Neuronal stem cell (in vitro differentiated cells): Measurements from ENCODE around the gene ZC3H7B.

ENCODE experiments used
- DNase-seq: peaks from one replicate; pipeline ENCODE4 v3.0.0-alpha.2; 2013; ENCODE audit warnings: low spot score
- H2AFZ ChIP-seq: one replicate; pipeline ENCODE4 v1.6.1; 2013; ENCODE audit warnings: mild to moderate bottlenecking, low read length, inconsistent platforms
- H2AK5ac ChIP-seq: 2 replicates; pipeline ENCODE4 v1.6.1; 2013; ENCODE audit warnings: low read depth, mild to moderate bottlenecking, inconsistent platforms, low read length, moderate library complexity, mixed read lengths
- H2BK120ac ChIP-seq: 2 replicates; pipeline ENCODE4 v1.6.1; 2013; ENCODE audit warnings: low read depth, mild to moderate bottlenecking, inconsistent platforms, low read length, moderate library complexity, mixed read lengths
- H2BK12ac ChIP-seq: one replicate; pipeline ENCODE4 v1.6.1; 2013; ENCODE audit warnings: low read length, inconsistent platforms
- H2BK15ac ChIP-seq: 2 replicates; pipeline ENCODE4 v1.6.1; 2013; ENCODE audit warnings: mild to moderate bottlenecking, low read length, inconsistent platforms, mixed read lengths
- H2BK5ac ChIP-seq: one replicate; pipeline ENCODE4 v1.6.1; 2013; ENCODE audit warnings: inconsistent platforms, mild to moderate bottlenecking, low read length, moderate library complexity
- H3K14ac ChIP-seq: one replicate; pipeline ENCODE4 v1.6.1; 2013; ENCODE audit warnings: low read length, inconsistent platforms
- H3K18ac ChIP-seq: 2 replicates; pipeline ENCODE4 v1.6.1; 2013; ENCODE audit warnings: low read length, inconsistent platforms
- H3K23ac ChIP-seq: 2 replicates; pipeline ENCODE4 v1.6.1; 2013; ENCODE audit warnings: low read depth, mild to moderate bottlenecking, mixed read lengths, low read length, inconsistent platforms; ENCODE audit not compliant: poor library complexity
- H3K27ac ChIP-seq: replicated peaks from 3 replicates; pipeline ENCODE4 v1.5.1; 2013; ENCODE audit warnings: low read length, inconsistent platforms
- H3K27me3 ChIP-seq, 3 experiments: 2 replicates each; pipeline ENCODE4 v1.6.1; 2013; ENCODE audit warnings: low read length in 3 of 3, mild to moderate bottlenecking in 2 of 3, inconsistent platforms in 1 of 3, low read depth in 1 of 3, mixed read lengths in 1 of 3, moderate library complexity in 1 of 3; ENCODE audit not compliant: control insufficient read depth in 3 of 3, insufficient read depth in 3 of 3
- H3K36me3 ChIP-seq, 2 donors: replicated peaks in 1 of 2; 2 replicates each; pipeline ENCODE4 v1.6.1; 2013; ENCODE audit warnings: low read length in 2 of 2; ENCODE audit not compliant: control insufficient read depth in 2 of 2, insufficient read depth in 2 of 2
- H3K4ac ChIP-seq: 2 replicates; pipeline ENCODE4 v1.6.1; 2013; ENCODE audit warnings: inconsistent platforms, mild to moderate bottlenecking, low read length, moderate library complexity
- H3K4me1 ChIP-seq, 2 donors: 1 replicate in 1 of 2; 2 replicates in 1 of 2; pipeline ENCODE4 v1.6.1; 2013; ENCODE audit warnings: low read length in 2 of 2, low read depth in 1 of 2; ENCODE audit not compliant: control insufficient read depth in 2 of 2, insufficient read depth in 1 of 2
- H3K4me2 ChIP-seq: one replicate; pipeline ENCODE4 v1.6.1; 2013; ENCODE audit warnings: mild to moderate bottlenecking, low read length, inconsistent platforms; ENCODE audit not compliant: insufficient read depth, poor library complexity, severe bottlenecking
- H3K4me3 ChIP-seq, 2 donors: 2 replicates each; pipeline ENCODE4 v1.5.1; 2013; ENCODE audit warnings: low read length in 2 of 2, mild to moderate bottlenecking in 2 of 2, inconsistent platforms in 1 of 2, moderate library complexity in 1 of 2
- H3K79me1 ChIP-seq: one replicate; pipeline ENCODE4 v1.6.1; 2013; ENCODE audit warnings: low read depth, mild to moderate bottlenecking, inconsistent platforms, low read length, moderate library complexity
- H3K9ac ChIP-seq: one replicate; pipeline ENCODE4 v1.6.1; 2013; ENCODE audit warnings: mild to moderate bottlenecking, low read depth, low read length, inconsistent platforms; ENCODE audit not compliant: poor library complexity
- H3K9me3 ChIP-seq, 2 donors: replicated peaks in 1 of 2; 2 replicates each; pipeline versions ENCODE3 to v1.6.1; 2013; ENCODE audit warnings: low read length in 2 of 2, mild to moderate bottlenecking in 2 of 2, inconsistent platforms in 1 of 2, low read depth in 1 of 2, mixed read lengths in 1 of 2, moderate library complexity in 1 of 2; ENCODE audit not compliant: control insufficient read depth in 2 of 2, insufficient read depth in 1 of 2
- H4K8ac ChIP-seq: one replicate; pipeline ENCODE4 v1.6.1; 2013; ENCODE audit warnings: low read depth, mild to moderate bottlenecking, inconsistent platforms, low read length, moderate library complexity
- H4K91ac ChIP-seq: one replicate; pipeline ENCODE4 v1.6.1; 2013; ENCODE audit warnings: low read length, low read depth, mild to moderate bottlenecking, inconsistent platforms; ENCODE audit not compliant: poor library complexity
- WGBS, 2 donors: extraction: QIAGEN DNeasy Blood & Tissue Kit; methylation state at CpG; one replicate each; pipeline ENCODE4 v1.1.7; 2013; ENCODE audit warnings: missing lambda C conversion rate in 2 of 2, mixed read lengths in 1 of 2; ENCODE audit not compliant: insufficient read length in 2 of 2, insufficient replicate concordance in 1 of 2; ENCODE audit errors: extremely low coverage in 2 of 2; 5-methylcytosine and 5-hydroxymethylcytosine counted together

Gene ZC3H7B

DNA sequence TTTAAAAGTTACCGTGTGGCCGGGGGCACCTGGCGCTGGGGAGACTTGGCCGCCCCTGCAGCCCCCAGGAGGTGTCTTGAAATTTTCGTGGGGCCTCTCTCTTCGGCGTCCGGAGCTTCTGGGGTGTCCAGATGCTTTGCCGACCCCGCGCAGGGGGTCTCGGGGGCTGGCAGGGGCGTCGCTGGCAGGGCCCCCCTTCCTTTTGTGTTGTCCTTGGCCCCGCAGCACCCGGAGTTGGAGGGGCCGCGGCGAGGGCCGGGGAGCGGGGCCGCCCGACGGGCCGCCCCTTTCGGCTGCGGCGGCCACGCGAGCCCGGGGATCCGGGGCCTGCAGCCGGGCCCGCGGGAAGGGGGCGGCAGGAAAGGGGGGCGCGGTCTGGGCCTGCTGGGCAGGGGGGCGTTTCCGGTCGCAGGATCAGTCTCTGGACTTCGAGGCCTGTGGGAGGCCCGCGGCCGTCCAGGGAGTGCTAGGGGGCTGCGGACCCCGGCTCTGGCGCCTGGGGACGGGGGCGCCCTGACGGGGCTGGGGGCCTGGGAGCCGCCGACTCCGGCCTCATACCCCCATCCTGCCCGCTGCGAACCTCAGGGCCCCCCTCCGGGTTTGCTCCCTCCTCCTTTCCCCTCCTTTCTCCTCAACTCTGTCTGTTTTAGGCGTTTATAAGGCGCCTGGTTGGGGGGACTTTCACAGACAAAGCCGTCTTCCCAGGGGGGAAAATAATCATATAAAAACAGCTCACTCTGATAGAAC is 869 bp downstream of the ZC3H7B start:
- Histone ChIP-seq H3K27me3 (no peaks in the 10 kb centered on the region), H4K91ac (no peak overlapping the region), H3K9ac (peak overlapping the region; percentile 90), H3K4me3 (peak overlapping the region; percentile 69 to 93), H3K4me1 (peaks cover 6 to 9% of the 10 kb centered on the region in 2 donors), H4K8ac (no peak overlapping the region), H2BK120ac (no peak overlapping the region), H2AK5ac (peak overlapping the region; percentile 74), H3K36me3 (peaks cover 3 to 17% of the 10 kb centered on the region in 2 donors), H2BK15ac (peak overlapping the region; percentile 34), H3K18ac (peak overlapping the region; percentile 93), H2BK5ac (peak overlapping the region; percentile 83), H3K27ac (peak overlapping the region; percentile 51), H3K23ac (no peak overlapping the region), H3K4me2 (peak overlapping the region; percentile 75), H2AFZ (peak overlapping the region; percentile 98), H3K9me3 (no peaks in the 10 kb centered on the region), H3K79me1 (peaks cover 8% of the 10 kb centered on the region), H3K4ac (peak overlapping the region; percentile 57), H2BK12ac (no peak overlapping the region), H3K14ac (peak overlapping the region; percentile 31)
- no CpG with 5 or more reads among the region's 60 CpGs for WGBS, 2 donors
- peak; percentile 43 for DNase-seq

DNA sequence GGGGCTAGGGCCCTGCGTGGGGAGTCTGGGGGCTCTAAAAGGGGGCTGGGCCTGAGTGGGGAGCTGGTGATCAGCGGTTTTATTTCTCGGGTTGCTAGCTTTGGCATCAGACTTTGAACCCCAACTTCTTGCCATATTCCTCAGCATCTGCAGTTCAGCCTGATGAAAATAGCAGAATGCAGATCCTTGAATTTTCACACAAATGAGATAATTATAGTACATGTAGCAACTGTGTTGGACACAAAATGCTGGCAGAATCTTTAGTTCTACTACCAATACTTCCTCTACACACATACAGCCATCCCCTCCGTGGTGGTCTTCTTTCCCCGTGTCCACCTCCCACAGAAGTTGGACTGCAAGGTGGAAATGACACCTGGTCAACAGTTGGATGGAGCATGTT is 1.5 kb downstream of the ZC3H7B start:
- Histone ChIP-seq H3K9ac (no peak overlapping the region), H2AFZ (peak overlapping the region; percentile 98), H3K4me2 (peak overlapping the region; percentile 75), H2BK5ac (peak overlapping the region; percentile 83), H2BK15ac (no peak overlapping the region), H2AK5ac (no peak overlapping the region), H3K18ac (no peak overlapping the region), H3K4me1 (peaks cover 9% of the 10 kb centered on the region in 2 donors), H3K79me1 (peaks cover 8% of the 10 kb centered on the region), H2BK120ac (no peak overlapping the region), H3K4me3 (peak overlapping the region; percentile 69 to 93), H3K36me3 (peaks cover 8 to 24% of the 10 kb centered on the region in 2 donors), H3K4ac (no peak overlapping the region), H3K27ac (no peak overlapping the region), H3K23ac (no peak overlapping the region), H2BK12ac (no peak overlapping the region), H3K14ac (no peak overlapping the region), H4K91ac (no peak overlapping the region), H4K8ac (no peak overlapping the region), H3K27me3 (no peaks in the 10 kb centered on the region), H3K9me3 (no peaks in the 10 kb centered on the region)
- DNase-seq, result no peak
- no CpG with 5 or more reads among the region's 5 CpGs for WGBS, 2 donors

DNA sequence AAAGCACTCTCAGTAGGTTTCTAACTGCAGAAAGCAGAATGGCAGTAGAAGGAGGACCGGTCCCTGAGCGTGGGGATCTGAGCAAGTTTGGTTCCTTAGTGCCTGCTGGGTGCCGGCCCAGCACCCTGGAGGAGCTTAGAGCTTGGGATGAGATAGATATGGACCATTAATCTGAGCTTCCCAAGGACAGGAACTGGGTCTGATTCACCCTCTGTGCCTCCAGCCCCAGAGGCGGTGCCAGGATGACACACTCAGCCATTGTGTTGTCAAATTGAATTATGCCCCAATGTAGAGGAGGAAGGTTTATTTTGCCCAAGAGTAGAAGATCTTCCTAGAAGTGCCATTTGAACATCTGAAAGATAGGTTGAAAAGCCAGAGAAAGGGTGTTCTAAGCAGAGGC is 4.3 kb downstream of the ZC3H7B start:
- Histone ChIP-seq H2AK5ac (no peak overlapping the region), H3K27ac (no peak overlapping the region), H3K27me3 (no peaks in the 10 kb centered on the region), H3K14ac (no peak overlapping the region), H4K91ac (no peak overlapping the region), H2BK120ac (no peak overlapping the region), H3K23ac (no peak overlapping the region), H2BK12ac (no peak overlapping the region), H3K36me3 (peaks cover 8 to 42% of the 10 kb centered on the region in 2 donors), H3K4me3 (no peak overlapping the region), H3K4me1 (peaks cover 9% of the 10 kb centered on the region in 2 donors), H3K18ac (no peak overlapping the region), H3K4ac (no peak overlapping the region), H3K79me1 (peaks cover 13% of the 10 kb centered on the region), H2BK5ac (no peak overlapping the region), H3K9me3 (peaks cover 0 to 3% of the 10 kb centered on the region in 2 donors), H3K4me2 (no peak overlapping the region), H3K9ac (no peak overlapping the region), H4K8ac (no peak overlapping the region), H2BK15ac (no peak overlapping the region), H2AFZ (no peak overlapping the region)
- WGBS, 2 donors, result no CpG with 5 or more reads among the region's 4 CpGs
- DNase-seq, result no peak

DNA sequence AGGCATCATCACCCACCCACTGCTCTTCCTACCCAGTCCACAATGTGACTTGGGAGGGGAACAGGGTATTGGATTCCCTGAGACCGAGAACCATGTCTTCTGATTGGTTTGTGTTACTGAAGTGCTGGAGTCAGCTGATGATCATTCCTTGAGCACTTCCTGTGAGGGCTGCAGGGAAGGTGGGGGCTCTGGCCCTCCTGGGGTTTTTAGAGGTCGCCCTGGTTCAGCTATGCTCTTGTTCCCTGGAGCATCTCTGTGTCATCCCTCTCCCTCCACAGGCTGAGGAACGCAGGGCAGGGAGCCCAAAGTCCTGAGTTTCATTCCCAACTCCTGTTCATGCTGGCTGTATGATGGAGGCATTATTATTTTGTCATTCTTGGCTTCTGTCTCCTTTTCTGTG is 6.7 kb downstream of the ZC3H7B start:
- H4K91ac ChIP-seq, result no peak overlapping the region
- H3K36me3 ChIP-seq, result peaks cover 8 to 42% of the 10 kb centered on the region in 2 donors
- H3K79me1 ChIP-seq, result peaks cover 9% of the 10 kb centered on the region
- no peak overlapping the region for H2AK5ac ChIP-seq
- peaks cover 0 to 3% of the 10 kb centered on the region in 2 donors for H3K9me3 ChIP-seq
- no peak overlapping the region for H2BK120ac ChIP-seq
- no peaks in the 10 kb centered on the region for H3K27me3 ChIP-seq
- H3K4me2 ChIP-seq, result no peak overlapping the region
- H2AFZ ChIP-seq, result no peak overlapping the region
- H3K14ac ChIP-seq, result no peak overlapping the region
- no peak overlapping the region for H2BK5ac ChIP-seq
- no peak overlapping the region for H3K23ac ChIP-seq
- no CpG with 5 or more reads among the region's 3 CpGs for WGBS, 2 donors
- no peak overlapping the region for H2BK12ac ChIP-seq
- H3K4ac ChIP-seq, result no peak overlapping the region
- no peak overlapping the region for H3K9ac ChIP-seq
- no peak overlapping the region for H3K18ac ChIP-seq
- no peak overlapping the region for H2BK15ac ChIP-seq
- peaks cover 1 to 5% of the 10 kb centered on the region in 2 donors for H3K4me1 ChIP-seq
- H3K27ac ChIP-seq, result no peak overlapping the region
- H3K4me3 ChIP-seq, result no peak overlapping the region
- DNase-seq, result no peak
- H4K8ac ChIP-seq, result no peak overlapping the region
